ENCODE results near the gene CD1D. TPM values are rescaled to one million over a fixed set of nuclear protein-coding genes. Genes with fewer than 3 reads are reported as not detected.

CD1D gene
- total RNA-seq, 1 donor from 2014 or later: 1.5 TPM

DNA sequence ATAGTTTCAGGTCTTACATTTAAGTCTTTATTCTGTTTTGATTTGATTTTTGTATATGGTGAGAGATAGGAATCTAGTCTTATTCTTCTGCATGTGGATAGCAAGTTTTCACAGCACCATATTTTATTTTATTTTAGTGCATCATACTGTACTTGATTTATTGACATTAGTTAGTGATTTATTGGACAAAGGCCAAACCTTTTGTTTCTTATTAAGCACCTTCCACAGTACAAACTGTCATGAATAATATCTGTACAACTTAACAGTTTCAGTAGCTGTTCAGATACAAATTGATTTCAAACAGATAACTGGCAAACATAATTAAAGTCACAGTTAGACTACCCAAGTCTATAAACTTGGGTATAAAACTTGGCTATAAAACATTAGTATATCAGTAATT, 15.8 kb downstream of the CD1D start:
- DNase-seq (ENCODE audit: low spot score): no peak
- H3K27me3 Mint-ChIP-seq (ENCODE audit: unreplicated experiment): no peaks in the 10 kb centered on the region
- no peak overlapping the region for H3K4me3 Mint-ChIP-seq (ENCODE audit: unreplicated experiment)
- H3K27ac Mint-ChIP-seq (ENCODE audit: unreplicated experiment): no peak overlapping the region
- H3K36me3 Mint-ChIP-seq (ENCODE audit: low read depth, unreplicated experiment): peaks cover 3% of the 10 kb centered on the region
- H3K9me3 Mint-ChIP-seq (ENCODE audit: unreplicated experiment): no peaks in the 10 kb centered on the region
- no peaks in the 10 kb centered on the region for H3K4me1 Mint-ChIP-seq (ENCODE audit: unreplicated experiment)
- TF ChIP-seq, protein P1, sequence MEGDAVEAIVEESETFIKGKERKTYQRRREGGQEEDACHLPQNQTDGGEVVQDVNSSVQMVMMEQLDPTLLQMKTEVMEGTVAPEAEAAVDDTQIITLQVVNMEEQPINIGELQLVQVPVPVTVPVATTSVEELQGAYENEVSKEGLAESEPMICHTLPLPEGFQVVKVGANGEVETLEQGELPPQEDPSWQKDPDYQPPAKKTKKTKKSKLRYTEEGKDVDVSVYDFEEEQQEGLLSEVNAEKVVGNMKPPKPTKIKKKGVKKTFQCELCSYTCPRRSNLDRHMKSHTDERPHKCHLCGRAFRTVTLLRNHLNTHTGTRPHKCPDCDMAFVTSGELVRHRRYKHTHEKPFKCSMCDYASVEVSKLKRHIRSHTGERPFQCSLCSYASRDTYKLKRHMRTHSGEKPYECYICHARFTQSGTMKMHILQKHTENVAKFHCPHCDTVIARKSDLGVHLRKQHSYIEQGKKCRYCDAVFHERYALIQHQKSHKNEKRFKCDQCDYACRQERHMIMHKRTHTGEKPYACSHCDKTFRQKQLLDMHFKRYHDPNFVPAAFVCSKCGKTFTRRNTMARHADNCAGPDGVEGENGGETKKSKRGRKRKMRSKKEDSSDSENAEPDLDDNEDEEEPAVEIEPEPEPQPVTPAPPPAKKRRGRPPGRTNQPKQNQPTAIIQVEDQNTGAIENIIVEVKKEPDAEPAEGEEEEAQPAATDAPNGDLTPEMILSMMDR (IDR thresholded peaks at IDR 0.05; ENCODE audit: unreplicated experiment): no peak

DNA sequence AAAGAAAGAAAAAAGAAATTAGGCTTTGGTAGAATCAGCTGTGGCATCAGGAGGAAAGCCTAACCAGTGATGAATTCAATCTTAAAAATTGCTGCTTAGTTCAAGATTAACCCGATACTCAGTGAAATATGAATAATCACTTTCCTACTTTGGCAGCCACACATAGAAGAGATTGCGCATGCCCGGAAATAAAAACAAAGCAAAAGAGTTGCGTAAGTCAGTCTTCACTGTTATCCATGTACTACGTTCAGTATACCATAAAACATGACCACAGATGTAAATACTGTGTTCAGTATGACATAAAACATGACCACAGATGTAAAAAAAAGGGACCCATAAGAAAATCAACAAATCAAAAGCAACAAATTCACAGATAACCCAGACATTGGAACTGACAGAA, 19.2 kb downstream of the CD1D start:
- TF ChIP-seq, protein P1 (IDR thresholded peaks at IDR 0.05; ENCODE audit: unreplicated experiment): no peak
- no peaks in the 10 kb centered on the region for H3K4me1 Mint-ChIP-seq (ENCODE audit: unreplicated experiment)
- no peak for DNase-seq (ENCODE audit: low spot score)
- no peak overlapping the region for H3K27ac Mint-ChIP-seq (ENCODE audit: unreplicated experiment)
- H3K27me3 Mint-ChIP-seq (ENCODE audit: unreplicated experiment): no peaks in the 10 kb centered on the region
- no peaks in the 10 kb centered on the region for H3K9me3 Mint-ChIP-seq (ENCODE audit: unreplicated experiment)
- H3K4me3 Mint-ChIP-seq (ENCODE audit: unreplicated experiment): no peak overlapping the region
- H3K36me3 Mint-ChIP-seq (ENCODE audit: low read depth, unreplicated experiment): no peaks in the 10 kb centered on the region

DNA sequence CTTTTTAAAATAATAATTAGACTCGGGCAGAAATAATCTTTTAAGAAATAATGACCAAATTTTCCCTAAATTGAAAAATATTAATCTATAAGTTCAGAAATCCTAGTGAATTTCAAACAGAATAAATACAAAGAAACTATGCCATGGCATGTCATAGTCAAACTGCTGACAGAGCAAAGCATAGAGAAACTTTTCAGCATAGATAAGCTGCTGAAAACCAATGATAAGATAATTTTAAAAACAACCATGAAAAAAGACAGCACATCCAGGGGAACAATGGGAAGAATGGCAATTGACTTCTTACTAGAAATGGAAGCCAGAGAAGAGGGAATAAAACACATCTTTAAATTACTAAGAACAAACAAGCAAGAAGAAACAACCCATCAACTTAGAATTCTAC, 19.8 kb downstream of the CD1D start:
- Mint-ChIP-seq H3K27ac (ENCODE audit: unreplicated experiment) (no peak overlapping the region), H3K4me3 (ENCODE audit: unreplicated experiment) (no peak overlapping the region), H3K36me3 (ENCODE audit: low read depth, unreplicated experiment) (no peaks in the 10 kb centered on the region), H3K27me3 (ENCODE audit: unreplicated experiment) (no peaks in the 10 kb centered on the region), H3K4me1 (ENCODE audit: unreplicated experiment) (no peaks in the 10 kb centered on the region), H3K9me3 (ENCODE audit: unreplicated experiment) (no peaks in the 10 kb centered on the region)
- no peak for DNase-seq (ENCODE audit: low spot score)
- TF ChIP-seq, protein P1 (IDR thresholded peaks at IDR 0.05; ENCODE audit: unreplicated experiment): no peak

DNA sequence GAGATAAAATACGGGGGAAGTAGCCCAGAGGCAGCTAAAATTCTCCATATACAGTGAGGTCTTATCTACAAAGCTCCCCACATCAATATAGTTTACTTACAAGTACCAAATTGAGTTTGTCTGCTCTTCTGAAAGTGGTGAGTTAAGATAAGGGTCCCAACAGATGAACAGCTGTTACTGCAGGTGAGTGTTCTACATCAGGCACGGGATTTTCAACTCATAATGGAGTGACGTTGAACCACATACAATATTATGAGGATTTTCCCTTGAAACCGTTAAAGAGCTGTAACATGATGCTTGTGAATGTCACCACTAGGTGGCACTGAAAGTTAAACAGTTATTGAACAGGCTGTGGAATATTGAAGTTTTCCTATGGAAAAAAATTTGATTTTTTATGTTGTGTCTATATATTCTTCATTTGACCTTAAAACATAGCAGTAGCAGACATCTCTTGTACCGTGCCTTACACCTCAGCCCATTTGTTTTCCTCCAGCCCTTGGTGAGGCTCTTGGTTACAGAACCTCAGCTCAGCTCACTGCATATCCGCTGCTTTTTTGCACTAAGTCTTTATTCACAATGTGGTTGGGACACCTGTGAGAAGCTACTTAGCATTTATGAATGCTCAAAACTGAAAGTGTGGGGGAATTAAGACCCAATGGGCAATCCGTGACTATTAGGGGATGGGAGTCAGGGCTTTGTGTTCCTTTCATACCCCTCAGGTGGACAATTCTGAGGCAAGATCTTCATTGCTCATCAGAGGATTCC, 23.2 kb downstream of the CD1D start:
- Mint-ChIP-seq H3K4me1 (ENCODE audit: unreplicated experiment) (no peaks in the 10 kb centered on the region), H3K27ac (ENCODE audit: unreplicated experiment) (no peak overlapping the region), H3K4me3 (ENCODE audit: unreplicated experiment) (no peak overlapping the region), H3K9me3 (ENCODE audit: unreplicated experiment) (no peaks in the 10 kb centered on the region), H3K27me3 (ENCODE audit: unreplicated experiment) (no peaks in the 10 kb centered on the region), H3K36me3 (ENCODE audit: low read depth, unreplicated experiment) (no peaks in the 10 kb centered on the region)
- TF ChIP-seq, protein P1 (IDR thresholded peaks at IDR 0.05; ENCODE audit: unreplicated experiment): peak; percentile 96
- peak; percentile 36 for DNase-seq (ENCODE audit: low spot score)

DNA sequence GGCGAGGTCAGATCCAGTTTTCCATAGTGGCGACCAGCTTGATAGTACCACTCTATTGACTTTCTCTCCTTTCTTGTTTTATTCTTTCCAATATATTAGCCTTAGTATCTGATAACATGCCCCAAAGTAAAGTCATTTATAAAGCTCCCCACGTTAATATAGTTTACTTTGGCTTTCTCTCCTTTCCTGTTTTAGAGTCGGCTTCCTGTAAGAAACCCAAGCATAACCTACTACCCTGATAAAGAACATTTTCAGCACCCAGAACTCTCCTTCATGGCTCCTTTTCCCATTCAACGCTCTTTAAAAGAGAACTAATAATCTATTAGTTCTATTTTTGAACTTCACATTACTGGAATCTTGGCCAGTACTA, 23.7 kb downstream of the CD1D start:
- Mint-ChIP-seq H3K4me1 (ENCODE audit: unreplicated experiment) (no peaks in the 10 kb centered on the region), H3K27me3 (ENCODE audit: unreplicated experiment) (no peaks in the 10 kb centered on the region), H3K4me3 (ENCODE audit: unreplicated experiment) (no peak overlapping the region), H3K9me3 (ENCODE audit: unreplicated experiment) (no peaks in the 10 kb centered on the region), H3K36me3 (ENCODE audit: low read depth, unreplicated experiment) (no peaks in the 10 kb centered on the region), H3K27ac (ENCODE audit: unreplicated experiment) (no peak overlapping the region)
- TF ChIP-seq, protein P1 (IDR thresholded peaks at IDR 0.05; ENCODE audit: unreplicated experiment): no peak
- no peak for DNase-seq (ENCODE audit: low spot score)
